ENCODE results near the gene MAS1L.
"Not testable (repeated sequence)": the region's sequence is repeated elsewhere in the genome, so short reads cannot be mapped to it uniquely, and the experiment has no call there.

The MAS1L gene

GRCh38 chr6:29477923-29478450 lies 9.8 kb downstream of the MAS1L start:
- no peak for DNase-seq

GRCh38 chr6:29474996-29475395 lies 12.8 kb downstream of the MAS1L start:
- no peak for DNase-seq

- DNase-seq: no peak
Measured at GRCh38 chr6:29466241-29466640, 21.5 kb downstream of the MAS1L start.

- no peak for DNase-seq
Measured at GRCh38 chr6:29465801-29466200, 22.0 kb downstream of the MAS1L start.

- no peak for DNase-seq
Measured at GRCh38 chr6:29465279-29465678, 22.5 kb downstream of the MAS1L start.

GRCh38 chr6:29462022-29462421 lies 25.7 kb downstream of the MAS1L start:
- DNase-seq: no peak

GRCh38 chr6:29461021-29461814 lies 26.5 kb downstream of the MAS1L start:
- no peak for DNase-seq

GRCh38 chr6:29456971-29457370 lies 30.8 kb downstream of the MAS1L start, which contains the start of the genes OR11A1 and OR2H1:
TSS of gene OR11A1 (minus strand) at chr6:29457071. CDS start at chr6:29427641, 29,430 bp downstream.
TSS of gene OR2H1 (plus strand) at chr6:29457155. CDS start at chr6:29461770, 4,615 bp downstream.
- DNase-seq: no peak

- DNase-seq: no peak
Measured at GRCh38 chr6:29451471-29452193, 36.1 kb downstream of the MAS1L start.

- no peak for DNase-seq
Measured at GRCh38 chr6:29447670-29448069, 40.1 kb downstream of the MAS1L start.

GRCh38 chr6:29444031-29444430 lies 43.7 kb downstream of the MAS1L start:
- not testable (repeated sequence) for DNase-seq

- no peak for DNase-seq
Measured at GRCh38 chr6:29442719-29443118, 45.0 kb downstream of the MAS1L start.

- DNase-seq: no peak
Measured at GRCh38 chr6:29439006-29439405, 48.8 kb downstream of the MAS1L start, which contains the start of gene OR10C1. TSS of gene OR10C1 (plus strand) at chr6:29439306. CDS start at chr6:29440016, 710 bp downstream.

- not testable (repeated sequence) for DNase-seq
Measured at GRCh38 chr6:29436730-29437129, 51.0 kb downstream of the MAS1L start.
